ENCODE measurements around the gene CTDSPL. TPM values are rescaled to one million over a fixed set of nuclear protein-coding genes. Genes with fewer than 3 reads are reported as not detected.

CTDSPL gene
- total RNA-seq, 1 experiment from 2014 or later: 124 TPM

DNA sequence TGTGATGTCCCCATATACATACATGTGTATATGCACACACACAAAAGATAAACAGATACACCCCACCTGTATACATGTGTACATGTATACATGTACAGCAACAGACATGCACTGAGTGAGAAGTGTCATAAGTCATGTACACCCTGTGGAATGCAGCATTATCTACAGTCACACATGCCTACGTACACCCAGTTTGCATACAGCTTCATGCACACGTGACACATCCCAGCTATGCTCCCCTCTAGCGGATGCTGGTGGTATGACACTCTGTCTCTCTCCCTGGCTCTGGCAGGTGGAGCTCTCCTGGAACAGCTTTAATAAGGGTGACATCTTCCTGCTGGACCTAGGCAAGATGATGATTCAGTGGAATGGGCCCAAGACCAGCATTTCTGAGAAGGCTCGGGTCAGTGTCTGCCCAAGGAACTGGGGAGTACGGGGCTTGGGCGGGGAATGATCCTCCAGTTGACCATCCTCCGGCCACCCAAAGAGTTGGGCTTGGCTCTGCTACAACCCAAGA is 135.2 kb downstream of the CTDSPL start:
- BruUV-seq (replicated peaks): no TSS peak
- intact Hi-C loops (cut with micrococcal nuclease; ENCODE audit: unreplicated experiment): loop anchor here (1.0 to 2.0 kb wide), 2 partner anchors 22 to 142 kb away; no protein-coding TSS in a partner anchor
- no peaks in the 10 kb centered on the region for H4K20me1 ChIP-seq (ENCODE audit: insufficient read depth)
- H3K27me3 ChIP-seq (ENCODE audit: insufficient read depth, low read depth): no peaks in the 10 kb centered on the region
- no peaks in the 10 kb centered on the region for H3K9me3 ChIP-seq (ENCODE audit: insufficient read depth, low read depth)
- DNase-seq: peak; percentile 70 to 72
- H3K27ac ChIP-seq: no peak overlapping the region
- H3K9me2 ChIP-seq (ENCODE audit: insufficient read depth): no peaks in the 10 kb centered on the region
- H3K4me2 ChIP-seq: no peak overlapping the region
- no peaks in the 10 kb centered on the region for H3K36me3 ChIP-seq (ENCODE audit: low read depth)
- TF ChIP-seq CTCF (conservative IDR thresholded peaks at IDR 0.05) (peak; percentile 92), EZH2 (IDR thresholded peaks at IDR 0.05; ENCODE audit: low read depth) (no peak)
- no peak overlapping the region for H3K4me3 ChIP-seq
- no peak overlapping the region for H2AFZ ChIP-seq
- CTCF ChIA-PET: interaction anchor here (0.6 to 1.1 kb wide), 6 partner anchors 23 to 499 kb away, joined by 4 to 18 read pairs (median 6); partner anchors contain the start of genes ACAA1 and EXOG
- peaks cover 28% of the 10 kb centered on the region; the same call in 1 of the 2 replicates for H3F3A ChIP-seq (ENCODE audit: insufficient read depth, low read depth)
- POLR2A ChIA-PET (ENCODE audit: unreplicated experiment): interaction anchor here (0.5 to 0.6 kb wide), 4 partner anchors 24 to 462 kb away, joined by 3 to 6 read pairs (median 4); no protein-coding TSS in a partner anchor
- H3K4me1 ChIP-seq (replicated peaks; ENCODE audit: insufficient read depth): peaks cover 30% of the 10 kb centered on the region
- peaks cover 4% of the 10 kb centered on the region; the same call in 1 of the 2 replicates for H3K79me2 ChIP-seq (ENCODE audit: low read depth)

- CTCF ChIA-PET: interaction anchor here (0.6 to 1.1 kb wide), 6 partner anchors 23 to 499 kb away, joined by 4 to 18 read pairs (median 6); partner anchors contain the start of genes ACAA1 and EXOG
- Histone ChIP-seq H3K9me2 (ENCODE audit: insufficient read depth) (no peaks in the 10 kb centered on the region), H4K20me1 (ENCODE audit: insufficient read depth) (no peaks in the 10 kb centered on the region), H3K4me3 (no peak overlapping the region), H3K9me3 (ENCODE audit: insufficient read depth, low read depth) (no peaks in the 10 kb centered on the region), H3K4me1 (replicated peaks; ENCODE audit: insufficient read depth) (peaks cover 25% of the 10 kb centered on the region), H3K4me2 (no peak overlapping the region), H3F3A (ENCODE audit: insufficient read depth, low read depth) (peaks cover 25% of the 10 kb centered on the region; the same call in 1 of the 2 replicates), H3K27me3 (ENCODE audit: insufficient read depth, low read depth) (no peaks in the 10 kb centered on the region), H2AFZ (no peak overlapping the region), H3K27ac (no peak overlapping the region), H3K36me3 (ENCODE audit: low read depth) (no peaks in the 10 kb centered on the region), H3K79me2 (ENCODE audit: low read depth) (no peaks in the 10 kb centered on the region; the same call in 1 of the 2 replicates)
- no peak for DNase-seq
- no peak for TF ChIP-seq CTCF (conservative IDR thresholded peaks at IDR 0.05)
- POLR2A ChIA-PET (ENCODE audit: unreplicated experiment): interaction anchor here (0.5 to 0.6 kb wide), 3 partner anchors 144 to 462 kb away, joined by 3 to 6 read pairs (median 4); no protein-coding TSS in a partner anchor
- intact Hi-C loops (cut with micrococcal nuclease; ENCODE audit: unreplicated experiment): loop anchor here (1.0 to 2.0 kb wide), 2 partner anchors 23 to 142 kb away; no protein-coding TSS in a partner anchor
- no TSS peak for BruUV-seq (replicated peaks)
These were observed 135.7 kb downstream of the CTDSPL start for GRCh38 chr3:37997342-37997741.

- Histone ChIP-seq H3K9me3 (ENCODE audit: insufficient read depth, low read depth) (no peaks in the 10 kb centered on the region), H2AFZ (no peak overlapping the region), H3K4me3 (no peak overlapping the region), H3K79me2 (ENCODE audit: low read depth) (no peaks in the 10 kb centered on the region), H3K27ac (no peak overlapping the region), H3K4me1 (replicated peaks; ENCODE audit: insufficient read depth) (peaks cover 21% of the 10 kb centered on the region), H3K27me3 (ENCODE audit: insufficient read depth, low read depth) (no peaks in the 10 kb centered on the region), H3K4me2 (no peak overlapping the region), H4K20me1 (ENCODE audit: insufficient read depth) (no peaks in the 10 kb centered on the region), H3F3A (ENCODE audit: insufficient read depth, low read depth) (peaks cover 20% of the 10 kb centered on the region; the same call in 1 of the 2 replicates), H3K9me2 (ENCODE audit: insufficient read depth) (no peaks in the 10 kb centered on the region), H3K36me3 (ENCODE audit: low read depth) (no peaks in the 10 kb centered on the region)
- DNase-seq: no peak
- BruUV-seq (replicated peaks): no TSS peak
- TF ChIP-seq CTCF (conservative IDR thresholded peaks at IDR 0.05) (no peak), EZH2 (IDR thresholded peaks at IDR 0.05; ENCODE audit: low read depth) (no peak)
- intact Hi-C loops (cut with micrococcal nuclease; ENCODE audit: unreplicated experiment): loop anchor here (1.0 to 2.0 kb wide), 2 partner anchors 23 to 143 kb away; no protein-coding TSS in a partner anchor
- POLR2A ChIA-PET (ENCODE audit: unreplicated experiment): no interaction called here
- CTCF ChIA-PET: no interaction called here
These were observed 136.2 kb downstream of the CTDSPL start for GRCh38 chr3:37997791-37998370.

All from PC-9 (cell line).